ENCODE data around the gene PARD6G. TPM values are rescaled to one million over a fixed set of nuclear protein-coding genes. Genes with fewer than 3 reads are reported as not detected.

Gene PARD6G
- total RNA-seq, 3 donors from 2014 or later = 0.58 to 8.5 (median 2.0) TPM

GRCh38 chr18:80204142-80204541 lies 43.2 kb downstream of the PARD6G start:
- H3K36me3 ChIP-seq (ENCODE audit: low read depth) = no peaks in the 10 kb centered on the region
- H3K9me3 ChIP-seq = no peaks in the 10 kb centered on the region
- no peak overlapping the region for H3K4me3 ChIP-seq
- no peaks in the 10 kb centered on the region for H3K4me1 ChIP-seq (ENCODE audit: low read depth)
- ATAC-seq (no peak), DNase-seq (no peak)
- intact Hi-C loops (cut with DNase I, micrococcal nuclease) = no loop called here
- TF ChIP-seq CTCF (IDR thresholded peaks at IDR 0.05) = no peak

- ATAC-seq (no peak), DNase-seq (no peak)
- intact Hi-C loops (cut with DNase I, micrococcal nuclease) = no loop called here
- no peaks in the 10 kb centered on the region for H3K9me3 ChIP-seq
- H3K36me3 ChIP-seq (ENCODE audit: low read depth) = no peaks in the 10 kb centered on the region
- H3K4me3 ChIP-seq = no peak overlapping the region
- TF ChIP-seq CTCF (IDR thresholded peaks at IDR 0.05) = no peak
- no peaks in the 10 kb centered on the region for H3K4me1 ChIP-seq (ENCODE audit: low read depth)
These were observed 44.1 kb downstream of the PARD6G start for GRCh38 chr18:80203249-80203648.

GRCh38 chr18:80202264-80202998 lies 44.9 kb downstream of the PARD6G start:
- no peak for DNase-seq
- no peaks in the 10 kb centered on the region for H3K4me1 ChIP-seq (ENCODE audit: low read depth)
- ATAC-seq = no peak
- intact Hi-C loops (cut with DNase I, micrococcal nuclease) = no loop called here
- H3K36me3 ChIP-seq (ENCODE audit: low read depth) = no peaks in the 10 kb centered on the region
- H3K4me3 ChIP-seq = no peak overlapping the region
- H3K9me3 ChIP-seq = no peaks in the 10 kb centered on the region
- no peak for TF ChIP-seq CTCF (IDR thresholded peaks at IDR 0.05)

GRCh38 chr18:80201739-80202138 lies 45.6 kb downstream of the PARD6G start:
- no peak for ATAC-seq
- no peak overlapping the region for H3K4me3 ChIP-seq
- no peaks in the 10 kb centered on the region for H3K9me3 ChIP-seq
- no peaks in the 10 kb centered on the region for H3K36me3 ChIP-seq (ENCODE audit: low read depth)
- H3K4me1 ChIP-seq (ENCODE audit: low read depth) = no peaks in the 10 kb centered on the region
- intact Hi-C loops (cut with DNase I, micrococcal nuclease) = no loop called here
- no peak for TF ChIP-seq CTCF (IDR thresholded peaks at IDR 0.05)
- no peak for DNase-seq

- no peaks in the 10 kb centered on the region for H3K4me1 ChIP-seq (ENCODE audit: low read depth)
- ATAC-seq = no peak
- intact Hi-C loops (cut with DNase I, micrococcal nuclease) = no loop called here
- H3K36me3 ChIP-seq (ENCODE audit: low read depth) = no peaks in the 10 kb centered on the region
- no peaks in the 10 kb centered on the region for H3K9me3 ChIP-seq
- H3K4me3 ChIP-seq = no peak overlapping the region
- TF ChIP-seq CTCF (IDR thresholded peaks at IDR 0.05) = no peak
- DNase-seq = no peak
These were observed 46.2 kb downstream of the PARD6G start for GRCh38 chr18:80200932-80201672.

Data from mucosa of descending colon (tissue), 3 donors.